Stimulated activated CD8-positive, alpha-beta memory T cell treated with anti-CD3 and anti-CD28 coated beads, Interleukin-2, amount 100 ng/mL, for 48 hours (primary cell): Measurements from ENCODE around the gene LMF1.
"Not testable (repeated sequence)": the region's sequence is repeated elsewhere in the genome, so short reads cannot be mapped to it uniquely, and the experiment has no call there.

Experiments
- DNase-seq, 2 donors: peaks; one replicate each; pipeline ENCODE4 v3.0.0-alpha.2; 2020; ENCODE audit warnings: low read depth in 2 of 2

LMF1 gene

GRCh38 chr16:869823-870641 lies 100.8 kb downstream of the LMF1 start:
- DNase-seq = no peak

- no peak for DNase-seq
Measured at GRCh38 chr16:868846-869822, 101.7 kb downstream of the LMF1 start.

GRCh38 chr16:868386-868755 lies 102.4 kb downstream of the LMF1 start:
- DNase-seq = no peak

GRCh38 chr16:867421-868385 lies 103.1 kb downstream of the LMF1 start:
- DNase-seq = no peak

DNA sequence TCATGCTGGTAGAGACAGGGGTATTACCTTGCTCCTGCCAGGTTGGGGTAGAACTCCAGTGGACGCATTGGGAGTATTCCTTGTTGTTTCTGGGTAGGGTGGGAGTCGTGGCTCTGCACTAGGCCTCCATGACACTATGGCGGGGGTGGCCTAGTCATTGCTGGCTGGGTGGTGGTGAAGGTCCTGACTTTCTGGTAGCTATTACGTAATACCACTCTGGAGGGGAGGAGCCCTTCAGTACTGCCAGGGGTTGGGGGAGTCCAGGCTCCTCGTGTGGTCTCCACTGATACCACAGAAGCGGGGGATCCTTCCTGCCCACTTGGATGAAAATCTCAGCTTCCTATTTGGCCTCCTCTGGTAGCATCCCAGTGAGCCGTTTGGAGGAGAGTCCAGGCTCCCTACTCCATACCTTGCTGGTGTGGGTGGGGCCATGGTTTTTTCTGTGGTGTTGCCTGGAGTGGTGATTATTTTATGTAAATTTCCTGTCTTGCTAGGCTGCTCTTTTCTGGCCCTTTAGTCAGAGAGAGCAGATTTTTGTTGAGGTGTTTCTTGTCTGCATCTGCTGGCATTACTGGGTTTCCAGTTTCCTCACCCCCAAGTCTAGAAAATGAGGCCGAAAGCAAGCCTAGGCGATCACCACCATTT lies 104.4 kb downstream of the LMF1 start:
- DNase-seq = no peak

DNA sequence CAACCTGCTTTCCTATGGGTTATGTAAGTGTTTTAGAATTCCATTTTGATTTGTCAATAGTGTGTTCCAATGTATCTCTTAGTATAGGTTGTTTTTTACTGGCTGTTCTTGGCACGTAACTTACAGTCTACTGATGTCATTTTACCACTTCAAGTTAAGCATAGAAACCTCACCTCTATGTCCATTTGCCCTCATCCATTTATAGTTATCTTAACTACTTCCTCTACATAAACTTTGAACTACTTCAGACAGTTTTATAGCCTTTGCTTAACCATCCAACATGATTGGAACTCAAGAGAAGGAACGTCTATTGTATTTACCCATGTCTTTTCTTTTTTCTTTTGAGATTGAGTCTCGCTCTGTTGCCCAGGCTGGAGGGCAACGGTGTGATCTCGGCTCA lies 105.8 kb downstream of the LMF1 start:
- DNase-seq = no peak

GRCh38 chr16:861446-861845 lies 109.3 kb downstream of the LMF1 start:
- no peak for DNase-seq

DNA sequence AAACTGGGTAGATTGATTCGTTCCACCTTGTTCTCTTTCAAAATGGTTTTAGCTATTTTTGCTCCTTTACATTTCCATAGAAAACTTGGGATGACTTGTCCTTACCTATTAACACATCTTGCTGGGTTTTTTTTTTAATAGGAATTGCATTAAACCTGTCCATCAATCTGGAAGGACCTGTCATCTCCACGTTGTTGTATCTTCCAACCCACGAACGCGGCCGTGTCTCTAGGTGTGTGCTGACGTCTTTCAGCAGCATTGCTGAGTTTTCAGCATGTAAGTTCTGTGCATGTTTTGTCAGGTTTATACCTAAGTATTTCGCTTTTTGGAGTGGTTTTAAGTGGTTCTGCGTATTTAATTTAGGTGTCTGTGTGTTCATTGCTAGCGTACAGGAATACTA lies 109.9 kb downstream of the LMF1 start:
- DNase-seq = no peak

DNA sequence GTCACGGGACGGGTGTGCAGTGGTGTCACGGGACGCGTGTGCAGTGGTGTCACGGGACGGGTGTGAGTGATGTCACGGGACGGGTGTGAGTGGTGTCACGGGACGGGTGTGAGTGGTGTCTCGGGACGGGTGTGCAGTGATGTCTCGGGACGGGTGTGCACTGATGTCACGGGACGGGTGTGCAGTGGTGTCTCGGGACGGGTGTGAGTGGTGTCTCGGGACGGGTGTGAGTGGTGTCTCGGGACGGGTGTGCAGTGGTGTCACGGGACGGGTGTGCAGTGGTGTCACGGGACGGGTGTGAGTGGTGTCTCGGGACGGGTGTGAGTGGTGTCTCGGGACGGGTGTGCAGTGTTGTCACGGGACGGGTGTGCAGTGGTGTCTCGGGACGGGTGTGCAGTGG lies 111.8 kb downstream of the LMF1 start:
- DNase-seq = not testable (repeated sequence)

DNA sequence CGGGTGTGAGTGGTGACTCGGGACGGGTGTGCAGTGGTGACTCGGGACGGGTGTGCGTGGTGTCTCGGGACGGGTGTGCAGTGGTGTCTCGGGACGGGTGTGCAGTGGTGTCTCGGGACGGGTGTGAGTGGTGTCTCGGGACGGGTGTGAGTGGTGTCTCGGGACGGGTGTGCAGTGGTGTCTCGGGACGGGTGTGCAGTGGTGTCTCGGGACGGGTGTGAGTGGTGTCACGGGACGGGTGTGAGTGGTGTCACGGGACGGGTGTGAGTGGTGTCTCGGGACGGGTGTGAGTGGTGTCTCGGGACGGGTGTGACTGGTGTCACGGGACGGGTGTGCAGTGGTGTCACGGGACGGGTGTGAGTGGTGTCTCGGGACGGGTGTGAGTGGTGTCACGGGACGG lies 112.3 kb downstream of the LMF1 start:
- not testable (repeated sequence) for DNase-seq

- DNase-seq = no peak
Measured at GRCh38 chr16:856811-857210, 114.0 kb downstream of the LMF1 start.

DNA sequence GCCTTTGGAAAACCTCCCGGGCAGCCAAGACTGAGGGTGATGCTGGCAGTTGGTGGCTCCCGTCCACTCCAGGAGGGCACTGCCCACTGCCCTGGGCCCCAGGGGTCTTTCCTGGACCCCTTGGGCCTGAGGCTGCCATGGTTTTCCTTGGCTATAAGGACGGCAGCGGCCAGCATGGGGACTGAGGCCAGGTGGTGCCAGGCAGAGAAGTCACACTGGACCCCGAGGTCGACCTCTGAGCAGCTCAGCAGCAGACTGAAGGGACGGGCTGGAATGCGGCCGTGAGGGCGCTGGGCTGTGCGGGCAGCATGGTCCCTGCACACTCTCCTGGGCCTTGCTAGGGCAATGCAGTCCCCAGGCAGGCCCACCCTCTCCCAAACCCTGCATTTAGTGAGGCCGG lies 114.7 kb downstream of the LMF1 start:
- no peak for DNase-seq

- no peak for DNase-seq
Measured at GRCh38 chr16:855471-855870, 115.3 kb downstream of the LMF1 start.

DNA sequence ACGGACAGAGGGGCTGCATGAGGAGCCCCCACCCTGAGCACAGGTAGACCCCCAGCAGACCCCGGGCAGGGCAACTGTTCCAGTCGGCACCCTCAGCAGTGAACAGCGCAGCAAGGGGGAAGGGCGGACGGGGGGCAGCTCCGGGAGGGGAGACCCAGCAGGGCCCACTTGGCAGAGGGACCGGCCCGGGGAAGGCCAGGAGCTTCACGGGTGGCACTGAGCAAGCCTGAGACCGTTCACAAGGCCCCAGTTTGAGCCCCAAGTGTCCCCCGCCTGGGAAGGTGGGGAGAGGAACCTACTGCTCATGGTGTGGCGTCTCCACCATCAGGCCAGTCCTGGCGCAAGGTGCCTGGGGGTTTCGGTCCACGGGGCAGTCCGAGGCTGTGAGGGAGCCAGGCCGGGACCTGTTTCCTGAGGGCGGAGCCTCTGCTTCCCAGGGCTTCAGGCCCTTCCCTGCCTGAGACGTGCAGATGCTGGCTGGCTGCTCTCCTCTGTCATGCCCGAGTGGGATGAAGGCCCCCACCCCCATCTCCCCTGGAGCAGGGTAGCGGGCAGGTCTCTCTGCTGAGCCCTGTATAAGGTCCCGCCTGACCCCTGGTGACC lies 115.9 kb downstream of the LMF1 start:
- no peak for DNase-seq

DNA sequence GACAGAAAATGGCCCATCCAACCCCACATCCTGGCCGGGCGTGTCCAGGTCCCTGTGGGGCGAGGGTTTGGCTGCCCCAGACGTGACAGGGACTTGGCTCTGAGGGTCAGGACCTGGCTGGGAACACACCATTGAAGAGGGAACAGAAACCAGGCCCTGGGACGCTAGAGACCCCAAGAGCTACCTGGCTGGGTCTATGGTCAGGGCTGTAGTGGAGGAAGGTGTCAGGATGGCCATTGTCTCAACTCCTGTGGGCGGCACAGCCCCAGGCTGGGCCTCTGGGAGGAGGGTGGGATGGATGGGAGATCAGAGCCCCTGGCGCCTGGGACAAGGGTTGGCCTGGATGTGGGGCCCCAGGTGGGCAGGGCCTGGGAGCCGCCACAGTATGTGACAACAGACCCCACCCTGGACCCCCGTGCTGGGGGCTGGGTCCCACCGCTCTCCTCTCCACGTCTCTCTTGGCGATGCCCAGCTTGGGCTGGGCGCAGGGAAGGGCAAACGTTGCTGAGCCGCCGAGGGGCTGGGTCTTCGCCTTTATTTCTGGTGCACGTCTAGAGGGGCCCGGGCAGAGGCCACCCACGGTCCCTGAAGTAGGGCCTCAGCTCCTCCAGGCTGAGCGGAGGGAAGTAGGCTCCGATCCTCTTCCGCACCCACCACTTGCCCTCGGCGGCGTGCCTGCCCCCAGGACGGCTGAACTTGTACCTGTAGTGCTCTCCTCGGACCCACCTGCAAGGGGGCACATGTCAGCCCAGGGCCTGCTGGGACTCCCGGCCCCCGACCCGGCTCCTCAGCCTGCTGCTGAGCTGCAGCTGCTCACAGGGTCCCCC lies 116.6 kb downstream of the LMF1 start:
- DNase-seq = no peak

DNA sequence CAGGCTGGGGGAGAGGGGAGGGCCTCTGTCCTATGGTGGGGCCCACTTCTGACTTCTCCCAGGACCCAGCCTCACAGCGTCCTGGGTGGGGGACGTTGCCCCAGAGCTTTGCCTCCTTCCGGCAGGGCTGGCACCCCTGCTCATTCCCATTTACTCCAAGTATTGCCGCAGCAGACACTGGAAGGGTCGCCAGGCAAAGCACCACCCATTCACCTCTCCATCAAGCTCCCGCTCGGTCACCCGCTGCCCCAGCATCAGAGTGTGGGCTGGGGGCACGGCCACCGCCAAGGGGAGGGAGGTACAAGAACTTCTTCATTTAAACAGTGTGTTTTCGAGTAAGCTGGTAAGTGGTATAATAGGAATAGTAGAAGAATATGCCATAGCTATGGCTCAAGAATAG lies 117.5 kb downstream of the LMF1 start:
- no peak for DNase-seq

DNA sequence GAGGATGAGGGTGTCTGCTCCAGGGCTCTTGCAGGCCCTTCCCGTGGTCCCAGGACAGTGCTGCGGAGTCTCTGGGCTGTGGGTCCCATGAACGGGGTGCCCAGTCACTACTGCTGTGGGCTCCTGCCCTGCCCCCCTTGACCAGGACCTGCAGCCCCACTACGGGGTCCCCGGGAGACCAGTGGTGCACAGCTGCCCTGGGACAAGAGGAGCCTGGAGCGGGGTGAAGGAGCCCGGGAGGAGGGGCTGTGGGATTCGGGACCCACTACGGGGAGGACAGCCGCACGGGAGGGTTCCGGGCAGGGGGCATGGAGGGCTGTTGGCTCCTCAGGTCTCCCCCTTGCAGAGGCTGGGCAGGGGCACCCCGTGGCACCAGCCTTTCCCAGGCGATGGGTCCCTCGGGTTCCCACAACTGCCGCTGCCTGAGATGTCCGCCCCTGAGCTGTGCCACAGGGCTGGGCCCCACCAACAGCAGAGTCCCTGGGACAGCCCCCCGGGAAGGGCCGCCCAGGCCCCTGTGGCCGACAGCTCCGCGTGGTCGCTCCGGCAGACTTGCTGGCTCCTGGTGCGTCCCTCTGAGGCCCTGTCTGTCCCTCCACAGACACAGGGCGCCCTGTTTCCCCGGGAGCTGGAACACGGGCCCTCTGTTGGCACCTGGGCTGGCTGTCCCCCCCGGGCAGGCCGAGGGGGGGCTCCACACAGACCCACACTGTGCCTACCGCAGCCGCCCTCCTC lies 118.2 kb downstream of the LMF1 start:
- no peak for DNase-seq

GRCh38 chr16:851871-852270 lies 118.9 kb downstream of the LMF1 start:
- DNase-seq = no peak

- no peak for DNase-seq
Measured at GRCh38 chr16:851209-851810, 119.5 kb downstream of the LMF1 start.
